Right atrium auricular region (tissue), 2 donors: Measurements from ENCODE around the gene MGMT. TPM values are rescaled to one million over a fixed set of nuclear protein-coding genes. Genes with fewer than 3 reads are reported as not detected.

Source experiments
- DNase-seq: peaks from one replicate; pipeline ENCODE4 v3.0.0-alpha.2; 2019; ENCODE audit warnings: low spot score
- H3K27ac ChIP-seq, 2 donors: fragments of 200-600 bp; sonication (generic); 1 replicate in 1 of 2; 2 replicates in 1 of 2; pipeline ENCODE4 v1.5.1; 2016 to 2019
- H3K27me3 ChIP-seq, 2 donors: fragments of 200-600 bp; sonication (generic); one replicate each; pipeline versions ENCODE4 v1.5.1 to v1.6.0; 2017 to 2019
- H3K36me3 ChIP-seq: fragments of 200-600 bp; sonication (generic); one replicate; pipeline ENCODE4 v1.5.1; 2016
- H3K4me1 ChIP-seq, 2 donors: fragments of 200-600 bp; sonication (generic); one replicate each; pipeline versions ENCODE4 v1.5.1 to v1.6.0; 2017 to 2019
- H3K4me3 ChIP-seq, 2 donors: fragments of 200-600 bp; sonication (generic); 1 replicate in 1 of 2; 2 replicates in 1 of 2; pipeline ENCODE4 v1.5.1; 2017 to 2019; ENCODE audit warnings: mild to moderate bottlenecking in 1 of 2, moderate library complexity in 1 of 2
- H3K9me3 ChIP-seq, 2 donors: fragments of 200-600 bp; sonication (generic); one replicate each; pipeline ENCODE4 v1.5.1; 2019
- CTCF ChIP-seq, 2 donors: fragments of 200-600 bp; sonication (generic); IDR thresholded peaks; one replicate each; pipeline ENCODE4 v1.5.1; 2019; ENCODE audit warnings: antibody characterized with exemption in 2 of 2
- total RNA-seq, 2 donors: library from RNA; depleted of rRNA; stranded (reverse); fragments of >200 nt; gene quantifications; one replicate each; pipeline ENCODE4 v1.1.0, GENCODE V29; 2016

The MGMT gene
- total RNA-seq, 2 donors from 2014 or later, result 18.2 to 19.2 TPM

DNA sequence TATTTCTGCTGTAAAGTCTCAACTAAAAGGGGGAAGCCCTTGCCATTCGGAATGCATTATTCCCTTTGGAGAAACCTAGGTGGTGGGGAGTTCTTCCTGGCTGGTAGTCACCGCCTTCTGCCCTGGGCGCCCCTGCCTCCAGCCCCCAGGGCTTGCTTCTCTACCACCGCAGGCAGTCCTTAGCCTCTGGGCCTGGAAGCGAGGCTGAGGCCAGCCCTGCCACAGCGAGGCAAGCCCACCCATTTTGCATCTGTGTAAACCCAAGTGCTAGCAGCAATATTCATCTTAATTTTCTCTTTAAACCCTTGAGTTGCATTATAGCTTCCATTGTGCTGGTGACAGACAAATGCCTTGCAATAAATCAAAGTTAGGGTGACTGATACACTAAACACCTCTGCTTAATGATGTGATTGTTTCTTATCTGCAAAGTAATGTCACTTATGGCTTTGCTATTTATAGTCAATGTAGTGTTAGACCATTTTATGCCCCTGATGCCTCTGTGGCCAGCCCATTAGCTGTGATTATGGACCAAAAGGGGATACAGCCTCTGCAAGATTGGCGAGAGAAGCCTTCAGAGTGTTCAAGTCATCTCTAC lies 26.2 kb upstream of the MGMT start:
- no peak for TF ChIP-seq CTCF (IDR thresholded peaks at IDR 0.05)
- Histone ChIP-seq H3K9me3 (no peaks in the 10 kb centered on the region), H3K36me3 (no peaks in the 10 kb centered on the region)

DNA sequence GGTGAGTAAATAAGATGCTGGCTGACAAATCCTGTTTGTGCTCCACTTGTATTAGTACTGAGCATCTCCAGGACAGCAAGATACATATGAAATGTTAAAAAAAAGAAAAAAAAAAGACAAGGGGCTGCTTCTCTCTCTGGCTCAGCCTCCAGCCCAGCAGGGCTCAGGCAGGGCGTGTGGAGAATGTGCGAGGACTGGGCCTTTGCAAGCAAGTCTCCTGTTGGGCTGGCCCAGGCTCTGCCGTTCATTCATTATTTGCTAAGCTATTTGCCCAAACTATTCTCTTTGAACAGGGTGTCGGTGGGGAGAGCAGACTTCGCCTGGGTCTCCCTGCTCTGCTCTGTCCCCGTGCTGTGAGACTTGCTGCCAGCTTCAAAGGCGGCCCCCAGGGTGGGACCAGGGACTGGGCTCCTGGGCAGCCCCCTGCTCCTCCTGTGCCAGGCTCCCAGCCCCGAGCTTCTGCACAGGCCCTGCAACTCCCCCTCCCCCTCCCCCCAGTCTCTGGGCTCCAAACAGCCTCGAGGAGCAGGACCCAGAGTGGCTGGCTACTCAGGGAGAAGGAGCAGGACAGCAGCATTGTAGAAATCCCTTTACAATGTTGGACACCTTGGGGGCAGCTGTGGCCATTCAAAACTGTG lies 25.6 kb upstream of the MGMT start:
- Histone ChIP-seq H3K4me3 (no peak overlapping the region), H3K27me3 (no peaks in the 10 kb centered on the region), H3K9me3 (no peaks in the 10 kb centered on the region), H3K36me3 (no peaks in the 10 kb centered on the region), H3K4me1 (no peaks in the 10 kb centered on the region), H3K27ac (no peak overlapping the region)
- TF ChIP-seq CTCF (IDR thresholded peaks at IDR 0.05), result no peak
- DNase-seq, result no peak

More for the DNA sequence above, 26.2 kb upstream of the MGMT start:
- Histone ChIP-seq H3K4me1 (no peaks in the 10 kb centered on the region), H3K4me3 (no peak overlapping the region), H3K27me3 (no peaks in the 10 kb centered on the region), H3K27ac (no peak overlapping the region)
- DNase-seq, result no peak

DNA sequence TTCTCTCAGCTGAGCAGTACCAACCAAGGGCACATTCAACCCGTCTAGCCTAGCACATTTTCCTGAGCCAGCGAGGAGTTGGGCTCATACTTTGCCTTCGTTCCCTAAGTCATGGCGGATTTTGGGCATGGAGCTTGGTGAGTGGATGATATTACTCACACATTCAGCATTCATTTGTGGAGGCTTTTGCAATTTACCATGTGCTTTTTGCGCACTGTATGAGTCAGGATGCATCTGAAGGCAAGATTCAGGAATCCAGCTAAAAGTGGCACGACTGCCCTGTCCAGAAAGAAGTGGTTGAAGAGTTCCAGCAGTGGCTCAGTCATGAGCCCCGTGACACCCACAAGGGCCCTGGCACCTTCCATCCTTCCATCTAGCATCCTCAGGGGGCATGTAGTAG lies 24.2 kb upstream of the MGMT start:
- H3K27me3 ChIP-seq, result no peaks in the 10 kb centered on the region
- no peak for DNase-seq
- H3K27ac ChIP-seq, result no peak overlapping the region
- no peak for TF ChIP-seq CTCF (IDR thresholded peaks at IDR 0.05)
- no peaks in the 10 kb centered on the region for H3K36me3 ChIP-seq
- H3K9me3 ChIP-seq, result no peaks in the 10 kb centered on the region
- no peak overlapping the region for H3K4me3 ChIP-seq
- H3K4me1 ChIP-seq, result no peaks in the 10 kb centered on the region

DNA sequence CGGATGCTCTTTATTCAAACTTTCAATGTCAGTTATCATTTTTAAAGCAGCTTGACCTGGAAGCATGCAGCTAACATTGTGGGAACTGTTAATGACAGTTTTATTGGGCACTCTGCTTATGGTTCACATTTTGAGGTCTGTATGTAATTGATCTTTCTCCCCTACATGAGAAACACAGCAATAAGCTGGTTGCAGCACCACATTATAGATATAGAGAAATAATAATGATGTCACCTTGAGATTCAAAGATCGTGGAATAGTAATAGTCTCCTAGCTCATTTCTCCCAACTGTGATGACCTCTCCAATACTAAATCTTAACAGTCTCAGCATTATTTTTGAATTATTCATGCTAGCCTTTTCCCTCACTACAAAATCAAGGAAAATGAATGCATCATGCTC lies 22.7 kb upstream of the MGMT start:
- no peak overlapping the region for H3K27ac ChIP-seq
- TF ChIP-seq CTCF (IDR thresholded peaks at IDR 0.05), result no peak
- no peaks in the 10 kb centered on the region for H3K36me3 ChIP-seq
- no peaks in the 10 kb centered on the region for H3K9me3 ChIP-seq
- H3K4me1 ChIP-seq, result no peaks in the 10 kb centered on the region
- DNase-seq, result no peak
- no peaks in the 10 kb centered on the region for H3K27me3 ChIP-seq
- no peak overlapping the region for H3K4me3 ChIP-seq

DNA sequence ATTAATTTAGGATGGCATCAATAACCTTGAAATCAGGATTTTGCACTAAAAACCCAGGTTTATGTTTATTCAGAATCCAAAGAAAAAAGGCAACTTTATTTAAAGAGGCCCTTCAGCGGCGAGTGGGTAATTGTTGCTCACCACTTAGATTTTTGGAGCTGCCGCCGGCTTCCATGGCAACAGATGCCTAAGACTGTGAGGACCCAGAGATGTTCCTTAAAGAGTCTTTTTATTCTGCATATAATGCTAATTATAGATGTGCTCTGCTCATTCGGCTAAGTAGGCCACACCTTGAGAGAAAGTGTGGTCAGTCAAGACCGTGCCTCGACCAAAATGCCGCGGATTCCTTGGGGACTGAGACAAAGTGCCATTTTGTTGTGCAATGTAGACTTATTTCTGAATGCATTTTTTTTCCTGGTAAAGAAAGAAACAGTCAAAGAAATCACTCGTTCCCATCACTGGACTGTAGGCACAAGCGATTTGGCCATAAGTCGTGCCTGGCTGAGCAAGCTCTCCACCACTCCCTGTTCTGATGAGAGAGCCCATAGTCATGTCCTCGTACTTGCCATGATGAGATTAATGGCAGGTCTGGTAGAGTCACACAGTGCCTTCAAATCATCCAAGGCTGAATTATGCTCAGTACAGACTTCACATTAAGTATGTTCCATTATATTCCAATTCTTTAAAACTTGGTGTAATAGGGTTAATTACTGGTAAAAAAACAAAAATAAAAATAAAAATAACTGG lies 21.4 kb upstream of the MGMT start:
- TF ChIP-seq CTCF (IDR thresholded peaks at IDR 0.05), result no peak
- DNase-seq, result no peak
- H3K4me1 ChIP-seq, result no peaks in the 10 kb centered on the region
- no peak overlapping the region for H3K27ac ChIP-seq
- H3K9me3 ChIP-seq, result no peaks in the 10 kb centered on the region
- H3K4me3 ChIP-seq, result no peak overlapping the region
- H3K27me3 ChIP-seq, result no peaks in the 10 kb centered on the region
- no peaks in the 10 kb centered on the region for H3K36me3 ChIP-seq
